ENCODE measurements around the gene CLOCK. TPM values are rescaled to one million over a fixed set of nuclear protein-coding genes. Genes with fewer than 3 reads are reported as not detected.

CLOCK gene
- total RNA-seq, 1 experiment from 2014 or later = 24.9 TPM

GRCh38 chr4:55571806-55572205 is 25.1 kb upstream of the CLOCK start:
- Histone ChIP-seq H3K9me3 (ENCODE audit: control insufficient read depth, insufficient read depth, low read depth, low read length) (0 out of 2 replicates have a peak, but pooled peaks cover 3% of the 10 kb centered on the region), H3K4me1 (ENCODE audit: control insufficient read depth, insufficient read depth, low read length) (no peaks in the 10 kb centered on the region), H3K27me3 (ENCODE audit: control insufficient read depth, insufficient read depth, low read length) (no peaks in the 10 kb centered on the region), H3K36me3 (ENCODE audit: control insufficient read depth, insufficient read depth, low read length) (no peaks in the 10 kb centered on the region), H3K27ac (ENCODE audit: low read length) (no peak overlapping the region), H3K4me3 (ENCODE audit: low read depth in 2 of 2, low read length in 2 of 2) (no peak overlapping the region)
- TF ChIP-seq REST (IDR thresholded peaks at IDR 0.05; ENCODE audit: insufficient read depth in 1 of 2, low read depth in 2 of 2, low read length in 1 of 2) (no peak), TCF7L2 (IDR thresholded peaks at IDR 0.05; ENCODE audit: low read depth, low read length) (no peak), CTCF (IDR thresholded peaks at IDR 0.05) (no peak), POLR2AphosphoS5 (IDR thresholded peaks at IDR 0.05; ENCODE audit: low read depth, low read length) (no peak), SIN3A (IDR thresholded peaks at IDR 0.05; ENCODE audit: borderline replicate concordance, insufficient read depth, low read depth, low read length) (no peak)
- ATAC-seq = no peak
- in situ Hi-C loops (cut with HindIII; ENCODE audit: low pct_unique_long_range_greater_than_20kb, low sequenced_read_pairs) = no loop called here
- no TSS peak for BruUV-seq (replicated peaks)
- ChIA-PET POLR2A (no interaction called here), CTCF (no interaction called here)
- intact Hi-C loops (cut with micrococcal nuclease; ENCODE audit: unreplicated experiment) = no loop called here
- DNase-seq (ENCODE audit: low read depth, low spot score) = no peak

- intact Hi-C loops (cut with micrococcal nuclease; ENCODE audit: unreplicated experiment) = no loop called here
- DNase-seq (ENCODE audit: low read depth, low spot score) (no peak), ATAC-seq (no peak)
- H3K9me3 ChIP-seq (ENCODE audit: control insufficient read depth, insufficient read depth, low read depth, low read length) = no peaks in the 10 kb centered on the region
- CTCF ChIA-PET = no interaction called here
- TF ChIP-seq SIN3A (IDR thresholded peaks at IDR 0.05; ENCODE audit: borderline replicate concordance, insufficient read depth, low read depth, low read length) = no peak
- TF ChIP-seq REST (IDR thresholded peaks at IDR 0.05; ENCODE audit: insufficient read depth in 1 of 2, low read depth in 2 of 2, low read length in 1 of 2) = no peak
- no peak for TF ChIP-seq CTCF (IDR thresholded peaks at IDR 0.05)
- no peak for TF ChIP-seq TCF7L2 (IDR thresholded peaks at IDR 0.05; ENCODE audit: low read depth, low read length)
- no peak for TF ChIP-seq POLR2AphosphoS5 (IDR thresholded peaks at IDR 0.05; ENCODE audit: low read depth, low read length)
- no peak overlapping the region for H3K4me3 ChIP-seq (ENCODE audit: low read depth in 2 of 2, low read length in 2 of 2)
- no peaks in the 10 kb centered on the region for H3K4me1 ChIP-seq (ENCODE audit: control insufficient read depth, insufficient read depth, low read length)
- H3K36me3 ChIP-seq (ENCODE audit: control insufficient read depth, insufficient read depth, low read length) = no peaks in the 10 kb centered on the region
- in situ Hi-C loops (cut with HindIII; ENCODE audit: low pct_unique_long_range_greater_than_20kb, low sequenced_read_pairs) = no loop called here
- POLR2A ChIA-PET = no interaction called here
- no peak overlapping the region for H3K27ac ChIP-seq (ENCODE audit: low read length)
- no peaks in the 10 kb centered on the region for H3K27me3 ChIP-seq (ENCODE audit: control insufficient read depth, insufficient read depth, low read length)
- no TSS peak for BruUV-seq (replicated peaks)
These were observed 22.3 kb upstream of the CLOCK start for GRCh38 chr4:55568905-55569504.

Measured in Panc1 (cell line).